Measurements from ENCODE around the gene CD63. TPM values are rescaled to one million over a fixed set of nuclear protein-coding genes. Genes with fewer than 3 reads are reported as not detected.

Gene CD63
- total RNA-seq, 1 donor from 2014 or later, result 688 TPM

- no peak for DNase-seq (ENCODE audit: low read depth)
Observed at GRCh38 chr12:55721601-55722213, 7.1 kb downstream of the CD63 start.

GRCh38 chr12:55720894-55721444 lies 7.8 kb downstream of the CD63 start:
- peak; percentile 91 for DNase-seq (ENCODE audit: low read depth)

- peak; percentile 91 for DNase-seq (ENCODE audit: low read depth)
Observed at GRCh38 chr12:55720071-55720564, 8.7 kb downstream of the CD63 start, which contains the start of gene RDH5. TSS of gene RDH5 (plus strand) at chr12:55720393. CDS start at chr12:55721185, 792 bp downstream.

DNA sequence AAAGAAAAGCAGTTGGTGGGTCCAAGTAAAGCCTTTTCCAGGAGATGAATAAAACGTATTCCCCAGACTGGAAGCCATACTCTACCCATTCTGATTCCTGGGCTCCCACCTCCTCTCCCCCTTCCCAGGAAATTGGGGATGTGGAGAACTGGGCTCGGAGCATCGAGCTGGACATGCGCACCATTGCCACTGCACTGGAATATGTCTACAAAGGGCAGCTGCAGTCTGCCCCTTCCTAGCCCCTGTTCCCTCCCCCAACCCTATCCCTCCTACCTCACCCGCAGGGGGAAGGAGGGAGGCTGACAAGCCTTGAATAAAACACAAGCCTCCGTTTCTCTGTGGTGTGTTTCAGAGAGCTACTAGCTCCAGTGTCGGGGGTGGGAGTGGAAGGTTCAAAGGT lies 9.4 kb downstream of the CD63 start:
- no peak for DNase-seq (ENCODE audit: low read depth)

DNA sequence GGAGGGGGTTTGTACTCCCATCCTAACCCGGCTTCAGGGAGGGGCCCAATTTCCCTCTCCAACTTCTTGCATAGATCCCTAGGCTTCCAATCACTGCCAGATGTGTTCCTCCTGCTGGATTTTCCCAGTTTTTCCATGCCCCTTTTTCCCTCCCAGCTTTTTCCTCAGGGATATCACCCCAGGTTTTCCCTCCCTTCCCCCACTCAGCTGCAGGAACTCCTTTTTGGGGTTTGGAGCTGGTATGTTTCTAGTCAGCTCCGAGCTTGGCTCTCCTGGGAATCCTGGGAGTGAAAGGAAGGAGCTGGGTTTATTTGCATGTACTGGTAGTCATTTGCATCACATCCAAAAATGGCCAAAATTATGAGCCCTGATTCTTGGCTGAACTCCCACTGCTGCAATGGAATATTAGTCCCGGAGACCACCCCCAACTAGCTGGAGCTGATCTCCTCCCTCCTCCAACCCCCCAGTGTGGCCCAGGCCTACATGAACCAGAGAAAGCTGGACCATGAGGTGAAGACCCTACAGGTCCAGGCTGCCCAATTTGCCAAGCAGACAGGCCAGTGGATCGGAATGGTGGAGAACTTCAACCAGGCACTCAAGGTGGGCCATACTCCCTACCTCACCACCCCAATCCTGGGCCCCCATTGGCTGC lies 10.1 kb downstream of the CD63 start:
- no peak for DNase-seq (ENCODE audit: low read depth)

DNA sequence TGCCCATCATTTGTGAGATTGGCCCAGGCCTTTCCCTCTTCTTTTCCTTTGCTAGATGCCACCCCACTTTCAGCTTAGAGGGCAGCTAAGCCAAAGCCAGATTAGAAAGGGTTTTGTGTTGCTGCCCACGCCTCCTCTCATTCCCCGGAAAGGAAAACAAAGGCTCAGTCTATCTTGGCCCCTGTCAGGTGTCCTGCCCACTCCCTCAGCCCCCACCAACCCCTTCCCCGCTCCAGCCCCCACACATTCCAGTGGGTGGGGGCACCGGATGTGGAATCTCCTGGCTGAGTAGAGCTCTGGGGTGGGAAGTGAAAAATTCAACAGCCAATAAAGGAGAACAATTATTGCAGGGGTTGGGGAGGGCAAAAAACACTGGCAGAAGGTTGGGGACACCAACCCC lies 10.8 kb downstream of the CD63 start:
- peak; percentile 54 for DNase-seq (ENCODE audit: low read depth)

GRCh38 chr12:55717011-55718007 lies 11.5 kb downstream of the CD63 start:
- peak; percentile 91 for DNase-seq (ENCODE audit: low read depth)

GRCh38 chr12:55716582-55716957 lies 12.2 kb downstream of the CD63 start:
- DNase-seq (ENCODE audit: low read depth), result no peak

DNA sequence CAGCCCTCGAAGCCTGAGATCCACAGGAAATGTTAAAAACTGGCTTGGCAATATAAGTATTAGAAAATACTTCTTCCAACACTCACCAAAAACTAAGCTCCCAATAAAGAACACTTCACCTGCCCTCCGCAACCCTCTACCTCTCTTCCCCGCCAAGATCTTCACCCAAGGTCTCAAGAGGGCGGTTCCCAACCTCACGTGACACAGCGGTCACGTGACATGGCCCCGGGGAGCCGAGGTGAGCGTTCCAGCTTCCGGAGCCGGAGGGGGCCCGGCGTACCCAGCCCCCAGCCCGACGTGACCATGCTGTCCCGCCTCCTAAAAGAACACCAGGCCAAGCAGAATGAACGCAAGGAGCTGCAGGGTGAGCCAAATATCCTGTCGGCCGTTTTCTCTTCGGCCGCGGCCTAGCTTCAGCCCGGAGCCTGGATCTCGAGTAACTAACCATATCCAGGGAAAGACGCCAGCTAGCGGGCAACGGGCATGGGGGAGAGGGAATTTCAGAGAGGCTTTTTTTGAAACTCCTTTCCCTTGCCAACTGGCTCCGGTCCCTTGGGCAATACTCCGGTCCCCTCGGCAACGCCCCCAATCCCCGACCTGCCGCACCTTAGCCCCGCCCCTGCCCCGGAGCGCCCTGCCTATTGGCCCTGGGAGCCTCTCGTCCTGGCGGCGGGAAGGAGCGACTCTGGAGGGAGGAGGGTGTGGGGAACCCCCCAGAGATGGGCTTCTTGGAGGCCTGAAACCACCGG lies 12.8 kb downstream of the CD63 start, which contains the start of gene BLOC1S1:
TSS of gene BLOC1S1 (plus strand) at position 214 of the 749 bp plus-strand sequence. CDS start at position 220, 6 bp downstream.
- DNase-seq (ENCODE audit: low read depth), result peak; percentile 71

DNA sequence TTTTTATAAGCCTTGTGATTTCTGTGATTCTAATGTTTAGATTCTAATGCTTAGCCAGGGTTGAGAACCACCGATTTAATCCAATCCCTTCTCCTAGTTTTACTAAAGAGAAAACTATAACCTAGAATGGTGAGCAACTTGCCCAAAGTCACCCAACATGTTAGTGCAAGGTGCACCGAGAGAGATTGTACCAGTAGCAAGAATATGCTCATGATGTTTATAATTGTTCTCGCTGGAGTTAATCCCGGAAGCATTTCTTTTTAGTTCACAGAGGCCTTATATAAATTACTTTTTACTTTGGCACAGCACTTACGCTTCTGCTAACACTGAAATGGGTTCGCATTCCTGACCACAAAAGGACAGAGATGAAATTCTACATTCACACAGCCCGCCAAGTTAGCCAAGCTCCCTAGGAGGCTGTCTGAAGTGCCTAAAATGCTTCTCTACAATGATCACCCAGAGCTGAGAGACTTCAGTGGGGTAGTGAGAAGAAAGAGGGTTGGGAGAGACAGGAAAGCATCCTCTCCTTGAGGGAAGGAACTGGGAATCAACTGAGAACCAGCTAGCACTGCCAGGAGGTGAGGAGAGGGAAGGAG lies 13.5 kb downstream of the CD63 start:
- DNase-seq (ENCODE audit: low read depth), result no peak

DNA sequence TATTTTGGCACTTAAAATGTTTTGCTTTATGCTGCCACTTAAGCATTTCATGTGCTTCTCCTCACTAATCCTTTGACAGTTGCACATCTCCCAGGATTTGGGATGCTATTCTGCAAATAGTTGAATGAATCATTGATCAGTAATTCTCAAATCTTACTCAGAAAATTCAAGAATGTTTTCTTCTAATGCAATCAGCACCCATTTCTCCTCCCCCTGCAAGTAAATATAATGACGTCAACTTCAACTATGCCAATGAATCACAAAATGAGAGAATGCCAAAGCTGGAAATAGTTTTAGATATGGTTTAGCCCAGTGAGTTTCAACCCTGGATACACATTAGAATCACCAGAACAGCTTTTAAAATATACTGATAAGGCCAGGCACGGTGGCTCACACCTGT lies 15.1 kb downstream of the CD63 start:
- peak; percentile 41 for DNase-seq (ENCODE audit: low read depth)

- no peak for DNase-seq (ENCODE audit: low read depth)
Observed at GRCh38 chr12:55712700-55713415, 16.0 kb downstream of the CD63 start.

- DNase-seq (ENCODE audit: low read depth), result no peak
Observed at GRCh38 chr12:55711786-55712553, 16.8 kb downstream of the CD63 start.

DNA sequence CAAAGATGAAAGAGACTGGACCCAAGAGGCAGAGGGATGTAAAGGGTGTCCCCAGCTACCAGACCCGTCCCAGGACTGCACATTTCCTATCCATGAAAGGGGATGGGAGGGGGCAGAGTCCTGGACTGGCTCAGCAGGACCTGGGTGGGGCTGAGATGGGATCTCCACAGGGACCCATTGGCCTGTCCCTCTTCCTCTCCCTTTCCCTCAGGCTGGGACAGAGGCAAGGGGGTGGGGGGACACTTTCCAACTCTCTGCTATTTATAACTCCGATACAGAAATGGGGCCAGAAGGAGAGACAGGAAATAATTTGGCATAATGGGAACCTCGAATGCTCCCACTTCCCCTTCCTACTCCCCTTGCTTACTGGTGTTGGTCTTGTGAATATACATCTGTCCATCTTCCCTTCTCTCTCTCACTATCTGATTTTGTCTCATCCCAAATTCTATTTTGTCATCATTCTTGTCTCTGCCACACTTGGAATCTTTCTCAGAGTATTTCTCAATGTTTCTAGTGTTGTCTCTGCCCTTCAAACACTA lies 20.0 kb downstream of the CD63 start:
- DNase-seq (ENCODE audit: low read depth), result no peak

DNA sequence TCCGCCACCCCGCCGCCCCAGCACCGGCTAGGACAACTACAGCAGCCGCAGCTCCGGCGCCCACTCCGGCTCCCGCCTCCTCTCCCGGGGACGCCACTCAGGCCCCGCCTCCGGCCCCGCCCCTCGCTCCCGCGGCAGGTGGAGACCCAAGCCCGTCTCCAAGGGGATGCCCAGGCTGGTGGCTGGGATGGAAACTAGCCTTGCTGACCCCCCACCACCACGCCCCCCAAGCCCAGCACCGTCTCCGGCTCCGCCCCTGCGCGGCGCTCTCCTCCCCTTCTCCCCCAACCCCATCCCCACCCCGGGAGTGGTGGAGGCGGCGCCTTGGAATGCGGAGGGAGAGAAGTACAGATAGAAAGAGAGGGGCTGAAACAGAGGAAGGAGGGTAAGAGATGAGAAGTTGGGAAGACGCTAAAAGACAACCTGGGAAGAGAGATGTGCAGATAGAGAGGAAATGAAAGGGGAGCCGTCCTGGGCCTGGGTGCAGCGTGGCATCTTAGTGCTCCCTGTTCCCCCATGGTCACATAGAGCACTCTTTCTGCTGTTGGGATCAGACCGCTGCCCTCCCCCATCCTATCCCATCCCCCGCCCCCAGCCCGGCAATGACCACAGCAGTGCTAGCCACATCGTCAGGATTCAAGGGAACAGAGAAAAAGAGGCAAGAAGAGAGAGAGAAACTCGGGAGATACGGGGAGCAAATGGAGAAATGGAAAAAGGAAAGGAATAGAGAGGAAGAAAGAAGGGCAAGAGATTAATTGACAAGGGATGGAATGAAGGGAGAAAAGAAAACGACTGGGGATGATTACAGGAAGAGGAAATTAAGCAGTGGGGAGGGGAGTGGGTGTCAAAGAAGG lies 20.7 kb downstream of the CD63 start, which contains the start of gene ITGA7:
TSS of gene ITGA7 (minus strand) at position 64 of the 854 bp plus-strand sequence. CDS start 222 bp downstream, outside the sequence.
- no peak for DNase-seq (ENCODE audit: low read depth)

GRCh38 chr12:55707219-55707671 lies 21.6 kb downstream of the CD63 start:
- no peak for DNase-seq (ENCODE audit: low read depth)

DNA sequence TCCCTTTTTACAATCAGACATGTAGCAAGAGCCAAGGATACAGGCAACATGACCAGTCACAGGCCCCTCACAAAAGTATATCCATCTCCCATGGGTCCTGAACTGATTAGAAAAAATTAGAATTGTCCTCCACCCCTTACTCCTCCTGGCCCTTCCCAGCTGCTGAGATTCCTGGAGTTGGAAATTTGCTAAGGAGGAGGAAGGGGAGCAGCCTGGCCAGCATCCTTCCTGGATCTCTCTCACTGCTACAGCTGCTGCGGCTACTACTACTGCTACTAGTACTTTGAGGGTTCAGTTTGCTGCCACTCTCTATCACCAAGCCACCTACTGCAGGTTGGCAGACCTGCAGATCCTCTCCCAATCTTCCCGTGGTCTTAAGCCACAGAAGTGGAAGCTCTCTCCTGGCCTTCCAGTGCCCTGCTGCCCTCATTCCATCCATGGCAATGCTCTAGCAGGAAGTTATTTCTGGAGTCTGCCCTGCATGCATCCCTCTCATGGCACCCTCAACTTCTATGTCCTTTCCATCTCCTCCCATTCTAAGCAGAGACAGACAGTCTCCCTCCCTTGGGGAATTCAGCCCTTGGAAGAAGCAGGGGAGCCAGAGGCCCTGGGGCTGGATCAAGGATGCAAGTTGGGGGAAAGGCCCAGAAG lies 22.1 kb downstream of the CD63 start:
- DNase-seq (ENCODE audit: low read depth), result no peak

All from renal cortical epithelial cell (primary cell).